Smooth muscle cell (in vitro differentiated cells): ENCODE results near the gene PRDM16. TPM values are rescaled to one million over a fixed set of nuclear protein-coding genes. Genes with fewer than 3 reads are reported as not detected.

Experiments
- DNase-seq: peaks from one replicate; lab custom pipeline; 2025; ENCODE audit not compliant: unreplicated experiment; lab: John Stamatoyannopoulos, UW
- H2AFZ ChIP-seq: fragments of 200-600 bp; sonication (generic); 2 replicates; pipeline ENCODE4 v1.6.0; 2016; ENCODE audit warnings: antibody characterized with exemption, low read depth, mild to moderate bottlenecking
- H3F3A ChIP-seq: fragments of 200-600 bp; sonication (generic); 2 replicates; pipeline ENCODE4 v1.6.0; 2017; ENCODE audit warnings: antibody characterized with exemption, low read depth
- H3K27ac ChIP-seq: fragments of 200-600 bp; sonication (generic); 2 replicates; pipeline ENCODE4 v1.5.1; 2016; ENCODE audit warnings: low read depth, mild to moderate bottlenecking
- H3K27me3 ChIP-seq: fragments of 200-600 bp; sonication (generic); 2 replicates; pipeline ENCODE4 v1.6.1; 2016; ENCODE audit warnings: low read depth, mild to moderate bottlenecking
- H3K36me3 ChIP-seq: fragments of 200-600 bp; sonication (generic); 2 replicates; pipeline ENCODE4 v1.5.1; 2016; ENCODE audit warnings: low read depth
- H3K4me1 ChIP-seq: fragments of 200-600 bp; sonication (generic); 2 replicates; pipeline ENCODE4 v1.5.1; 2016; ENCODE audit warnings: low read depth
- H3K4me2 ChIP-seq: fragments of 200-600 bp; sonication (generic); 2 replicates; pipeline ENCODE4 v1.6.0; 2016; ENCODE audit warnings: mild to moderate bottlenecking
- H3K4me3 ChIP-seq: fragments of 200-600 bp; sonication (generic); 2 replicates; pipeline ENCODE4 v1.5.1; 2016; ENCODE audit warnings: mild to moderate bottlenecking
- H3K79me2 ChIP-seq: fragments of 200-600 bp; sonication (generic); 2 replicates; pipeline ENCODE4 v1.6.0; 2016; ENCODE audit warnings: low read depth, mild to moderate bottlenecking
- H3K9ac ChIP-seq: fragments of 200-600 bp; sonication (generic); 2 replicates; pipeline ENCODE4 v1.6.0; 2016; ENCODE audit warnings: low read depth
- H3K9me3 ChIP-seq: fragments of 200-600 bp; sonication (generic); replicated peaks from 2 replicates; pipeline ENCODE4 v1.5.1; 2016; ENCODE audit warnings: low read depth
- H4K20me1 ChIP-seq: fragments of 200-600 bp; sonication (generic); 2 replicates; pipeline ENCODE4 v1.6.0; 2016; ENCODE audit warnings: low read depth
- CTCF ChIP-seq: fragments of 200-600 bp; sonication (generic); IDR thresholded peaks from 2 replicates; pipeline ENCODE4 v1.5.1; 2017; ENCODE audit warnings: borderline replicate concordance, mild to moderate bottlenecking, antibody characterized with exemption; ENCODE audit not compliant: insufficient read depth, poor library complexity, severe bottlenecking
- WGBS: methylation state at CpG from one replicate; pipeline ENCODE4 v1.1.7; 2016; ENCODE audit warnings: low lambda C conversion rate; 5-methylcytosine and 5-hydroxymethylcytosine counted together
- polyA plus RNA-seq: library from polyadenylated mRNA; unstranded; fragments of >200 nt; fragmentation: Nextera tagmentation; extraction: Ambion mirVana; gene quantifications from 2 replicates; pipeline ENCODE4 v1.2.1, GENCODE V29; 2016
- total RNA-seq: library from RNA; depleted of rRNA; stranded (reverse); fragments of >200 nt; gene quantifications from 2 replicates; pipeline ENCODE4 v1.2.3, GENCODE V29; 2014

PRDM16 gene
- total and polyA plus RNA-seq, 2 experiments from 2014 or later, result 0.72 to 1.3 TPM

GRCh38 chr1:3359756-3360440 lies 290.9 kb downstream of the PRDM16 start:
- no peak overlapping the region for H3K27ac ChIP-seq
- 88% methylated on average over 31 of the region's 31 CpGs for WGBS
- H3K4me3 ChIP-seq, result no peak overlapping the region
- no peak for TF ChIP-seq CTCF
- no peaks in the 10 kb centered on the region for H3F3A ChIP-seq
- H3K27me3 ChIP-seq, result no peaks in the 10 kb centered on the region
- DNase-seq, result no peak
- no peaks in the 10 kb centered on the region for H3K4me1 ChIP-seq
- no peaks in the 10 kb centered on the region for H4K20me1 ChIP-seq
- H3K79me2 ChIP-seq, result no peaks in the 10 kb centered on the region
- H2AFZ ChIP-seq, result no peak overlapping the region
- H3K9me3 ChIP-seq, result no peaks in the 10 kb centered on the region
- H3K36me3 ChIP-seq, result no peaks in the 10 kb centered on the region
- H3K4me2 ChIP-seq, result no peak overlapping the region
- H3K9ac ChIP-seq, result no peak overlapping the region

GRCh38 chr1:3360646-3361257 lies 291.7 kb downstream of the PRDM16 start:
- whole genome bisulfite sequencing, result 94% methylated on average over 32 of the region's 32 CpGs
- no peak overlapping the region for H3K9ac ChIP-seq
- no peak for TF ChIP-seq CTCF
- H3K36me3 ChIP-seq, result no peaks in the 10 kb centered on the region
- no peaks in the 10 kb centered on the region for H4K20me1 ChIP-seq
- H3K9me3 ChIP-seq, result no peaks in the 10 kb centered on the region
- no peak overlapping the region for H2AFZ ChIP-seq
- no peak overlapping the region for H3K4me2 ChIP-seq
- no peak overlapping the region for H3K27ac ChIP-seq
- DNase-seq, result no peak
- no peaks in the 10 kb centered on the region for H3K27me3 ChIP-seq
- H3K4me3 ChIP-seq, result no peak overlapping the region
- H3F3A ChIP-seq, result no peaks in the 10 kb centered on the region
- H3K79me2 ChIP-seq, result no peaks in the 10 kb centered on the region
- H3K4me1 ChIP-seq, result no peaks in the 10 kb centered on the region

- Histone ChIP-seq H3F3A (no peaks in the 10 kb centered on the region), H4K20me1 (no peaks in the 10 kb centered on the region), H3K27me3 (no peaks in the 10 kb centered on the region), H3K4me3 (no peak overlapping the region), H2AFZ (no peak overlapping the region), H3K36me3 (no peaks in the 10 kb centered on the region), H3K9me3 (no peaks in the 10 kb centered on the region), H3K27ac (no peak overlapping the region), H3K79me2 (no peaks in the 10 kb centered on the region), H3K9ac (no peak overlapping the region), H3K4me1 (peaks cover 3% of the 10 kb centered on the region), H3K4me2 (no peak overlapping the region)
- DNase-seq, result no peak
- TF ChIP-seq CTCF, result no peak
- WGBS, result 88% methylated on average over 11 of the region's 11 CpGs
Measured at GRCh38 chr1:3363023-3363422, 294.0 kb downstream of the PRDM16 start.

- H3K4me1 ChIP-seq, result peaks cover 3% of the 10 kb centered on the region
Measured at GRCh38 chr1:3363756-3364155, 294.8 kb downstream of the PRDM16 start.

More at GRCh38 chr1:3363756-3364155, 294.8 kb downstream of the PRDM16 start:
- Histone ChIP-seq H3K4me3 (no peak overlapping the region), H3K9ac (no peak overlapping the region), H3K27ac (no peak overlapping the region), H4K20me1 (no peaks in the 10 kb centered on the region), H3K36me3 (no peaks in the 10 kb centered on the region), H3K4me2 (no peak overlapping the region), H3F3A (no peaks in the 10 kb centered on the region), H3K9me3 (no peaks in the 10 kb centered on the region), H3K79me2 (no peaks in the 10 kb centered on the region), H2AFZ (no peak overlapping the region), H3K27me3 (no peaks in the 10 kb centered on the region)
- TF ChIP-seq CTCF, result no peak
- 94% methylated on average over 16 of the region's 16 CpGs for WGBS
- DNase-seq, result no peak
